ENCODE measurements around the gene COX4I1. TPM values are rescaled to one million over a fixed set of nuclear protein-coding genes. Genes with fewer than 3 reads are reported as not detected.

COX4I1 gene
- total and polyA plus RNA-seq, 2 of the 8 experiments (the other 6 are each of a cell fraction or from before 2014, with no cell fraction given): 507 to 707 TPM

- TF ChIP-seq, protein P1, sequence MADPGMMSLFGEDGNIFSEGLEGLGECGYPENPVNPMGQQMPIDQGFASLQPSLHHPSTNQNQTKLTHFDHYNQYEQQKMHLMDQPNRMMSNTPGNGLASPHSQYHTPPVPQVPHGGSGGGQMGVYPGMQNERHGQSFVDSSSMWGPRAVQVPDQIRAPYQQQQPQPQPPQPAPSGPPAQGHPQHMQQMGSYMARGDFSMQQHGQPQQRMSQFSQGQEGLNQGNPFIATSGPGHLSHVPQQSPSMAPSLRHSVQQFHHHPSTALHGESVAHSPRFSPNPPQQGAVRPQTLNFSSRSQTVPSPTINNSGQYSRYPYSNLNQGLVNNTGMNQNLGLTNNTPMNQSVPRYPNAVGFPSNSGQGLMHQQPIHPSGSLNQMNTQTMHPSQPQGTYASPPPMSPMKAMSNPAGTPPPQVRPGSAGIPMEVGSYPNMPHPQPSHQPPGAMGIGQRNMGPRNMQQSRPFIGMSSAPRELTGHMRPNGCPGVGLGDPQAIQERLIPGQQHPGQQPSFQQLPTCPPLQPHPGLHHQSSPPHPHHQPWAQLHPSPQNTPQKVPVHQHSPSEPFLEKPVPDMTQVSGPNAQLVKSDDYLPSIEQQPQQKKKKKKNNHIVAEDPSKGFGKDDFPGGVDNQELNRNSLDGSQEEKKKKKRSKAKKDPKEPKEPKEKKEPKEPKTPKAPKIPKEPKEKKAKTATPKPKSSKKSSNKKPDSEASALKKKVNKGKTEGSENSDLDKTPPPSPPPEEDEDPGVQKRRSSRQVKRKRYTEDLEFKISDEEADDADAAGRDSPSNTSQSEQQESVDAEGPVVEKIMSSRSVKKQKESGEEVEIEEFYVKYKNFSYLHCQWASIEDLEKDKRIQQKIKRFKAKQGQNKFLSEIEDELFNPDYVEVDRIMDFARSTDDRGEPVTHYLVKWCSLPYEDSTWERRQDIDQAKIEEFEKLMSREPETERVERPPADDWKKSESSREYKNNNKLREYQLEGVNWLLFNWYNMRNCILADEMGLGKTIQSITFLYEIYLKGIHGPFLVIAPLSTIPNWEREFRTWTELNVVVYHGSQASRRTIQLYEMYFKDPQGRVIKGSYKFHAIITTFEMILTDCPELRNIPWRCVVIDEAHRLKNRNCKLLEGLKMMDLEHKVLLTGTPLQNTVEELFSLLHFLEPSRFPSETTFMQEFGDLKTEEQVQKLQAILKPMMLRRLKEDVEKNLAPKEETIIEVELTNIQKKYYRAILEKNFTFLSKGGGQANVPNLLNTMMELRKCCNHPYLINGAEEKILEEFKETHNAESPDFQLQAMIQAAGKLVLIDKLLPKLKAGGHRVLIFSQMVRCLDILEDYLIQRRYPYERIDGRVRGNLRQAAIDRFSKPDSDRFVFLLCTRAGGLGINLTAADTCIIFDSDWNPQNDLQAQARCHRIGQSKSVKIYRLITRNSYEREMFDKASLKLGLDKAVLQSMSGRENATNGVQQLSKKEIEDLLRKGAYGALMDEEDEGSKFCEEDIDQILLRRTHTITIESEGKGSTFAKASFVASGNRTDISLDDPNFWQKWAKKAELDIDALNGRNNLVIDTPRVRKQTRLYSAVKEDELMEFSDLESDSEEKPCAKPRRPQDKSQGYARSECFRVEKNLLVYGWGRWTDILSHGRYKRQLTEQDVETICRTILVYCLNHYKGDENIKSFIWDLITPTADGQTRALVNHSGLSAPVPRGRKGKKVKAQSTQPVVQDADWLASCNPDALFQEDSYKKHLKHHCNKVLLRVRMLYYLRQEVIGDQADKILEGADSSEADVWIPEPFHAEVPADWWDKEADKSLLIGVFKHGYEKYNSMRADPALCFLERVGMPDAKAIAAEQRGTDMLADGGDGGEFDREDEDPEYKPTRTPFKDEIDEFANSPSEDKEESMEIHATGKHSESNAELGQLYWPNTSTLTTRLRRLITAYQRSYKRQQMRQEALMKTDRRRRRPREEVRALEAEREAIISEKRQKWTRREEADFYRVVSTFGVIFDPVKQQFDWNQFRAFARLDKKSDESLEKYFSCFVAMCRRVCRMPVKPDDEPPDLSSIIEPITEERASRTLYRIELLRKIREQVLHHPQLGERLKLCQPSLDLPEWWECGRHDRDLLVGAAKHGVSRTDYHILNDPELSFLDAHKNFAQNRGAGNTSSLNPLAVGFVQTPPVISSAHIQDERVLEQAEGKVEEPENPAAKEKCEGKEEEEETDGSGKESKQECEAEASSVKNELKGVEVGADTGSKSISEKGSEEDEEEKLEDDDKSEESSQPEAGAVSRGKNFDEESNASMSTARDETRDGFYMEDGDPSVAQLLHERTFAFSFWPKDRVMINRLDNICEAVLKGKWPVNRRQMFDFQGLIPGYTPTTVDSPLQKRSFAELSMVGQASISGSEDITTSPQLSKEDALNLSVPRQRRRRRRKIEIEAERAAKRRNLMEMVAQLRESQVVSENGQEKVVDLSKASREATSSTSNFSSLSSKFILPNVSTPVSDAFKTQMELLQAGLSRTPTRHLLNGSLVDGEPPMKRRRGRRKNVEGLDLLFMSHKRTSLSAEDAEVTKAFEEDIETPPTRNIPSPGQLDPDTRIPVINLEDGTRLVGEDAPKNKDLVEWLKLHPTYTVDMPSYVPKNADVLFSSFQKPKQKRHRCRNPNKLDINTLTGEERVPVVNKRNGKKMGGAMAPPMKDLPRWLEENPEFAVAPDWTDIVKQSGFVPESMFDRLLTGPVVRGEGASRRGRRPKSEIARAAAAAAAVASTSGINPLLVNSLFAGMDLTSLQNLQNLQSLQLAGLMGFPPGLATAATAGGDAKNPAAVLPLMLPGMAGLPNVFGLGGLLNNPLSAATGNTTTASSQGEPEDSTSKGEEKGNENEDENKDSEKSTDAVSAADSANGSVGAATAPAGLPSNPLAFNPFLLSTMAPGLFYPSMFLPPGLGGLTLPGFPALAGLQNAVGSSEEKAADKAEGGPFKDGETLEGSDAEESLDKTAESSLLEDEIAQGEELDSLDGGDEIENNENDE (IDR thresholded peaks at IDR 0.05; ENCODE audit: insufficient replicate concordance, low read length): no peak
These were observed 48.4 kb upstream of the COX4I1 start, which contains the start of gene C16orf74 (continued) for GRCh38 chr16:85750827-85751697.
